Subcutaneous abdominal adipose tissue (tissue), 5 donors: ENCODE results near the gene GLO1.

Source experiments
- H3K27ac ChIP-seq: one replicate; pipeline ENCODE4 v1.7.0; 2013; ENCODE audit warnings: low read depth, mild to moderate bottlenecking, inconsistent platforms, low read length, moderate library complexity
- H3K27me3 ChIP-seq, 5 donors: one replicate each; pipeline ENCODE4 v1.7.0; 2013; ENCODE audit warnings: low read length in 5 of 5, inconsistent platforms in 1 of 5; ENCODE audit not compliant: control insufficient read depth in 5 of 5, insufficient read depth in 4 of 5
- H3K36me3 ChIP-seq, 5 donors: one replicate each; pipeline ENCODE4 v1.7.0; 2013; ENCODE audit warnings: low read length in 5 of 5; ENCODE audit not compliant: control insufficient read depth in 5 of 5, insufficient read depth in 5 of 5
- H3K4me1 ChIP-seq, 5 donors: one replicate each; pipeline ENCODE4 v1.7.0; 2013; ENCODE audit warnings: low read length in 5 of 5, mild to moderate bottlenecking in 3 of 5, moderate library complexity in 1 of 5; ENCODE audit not compliant: control insufficient read depth in 5 of 5, insufficient read depth in 5 of 5
- H3K4me3 ChIP-seq, 5 donors: one replicate each; pipeline ENCODE4 v1.7.0; 2013; ENCODE audit warnings: low read length in 5 of 5, low read depth in 1 of 5
- H3K9ac ChIP-seq, 5 donors: one replicate each; pipeline ENCODE4 v1.7.0; 2013; ENCODE audit warnings: low read length in 5 of 5, mild to moderate bottlenecking in 4 of 5, moderate library complexity in 3 of 5
- H3K9me3 ChIP-seq, 5 donors: one replicate each; pipeline ENCODE4 v1.7.0; 2013; ENCODE audit warnings: low read length in 5 of 5; ENCODE audit not compliant: control insufficient read depth in 5 of 5
- donor health status: healthy.
- donor health status: healthy.
- donor health status: healthy.
- donor health status: healthy.
- donor health status: healthy.

Gene GLO1

GRCh38 chr6:38688579-38689087, 14.3 kb downstream of the GLO1 start:
- Histone ChIP-seq H3K4me3 (no peak overlapping the region), H3K36me3 (peaks cover 0 to 9% (median 4%) of the 10 kb centered on the region in 5 donors), H3K9ac (no peak overlapping the region), H3K4me1 (peaks cover 2 to 8% (median 7%) of the 10 kb centered on the region in 5 donors), H3K27me3 (no peaks in the 10 kb centered on the region), H3K9me3 (no peaks in the 10 kb centered on the region), H3K27ac (no peak overlapping the region)

DNA sequence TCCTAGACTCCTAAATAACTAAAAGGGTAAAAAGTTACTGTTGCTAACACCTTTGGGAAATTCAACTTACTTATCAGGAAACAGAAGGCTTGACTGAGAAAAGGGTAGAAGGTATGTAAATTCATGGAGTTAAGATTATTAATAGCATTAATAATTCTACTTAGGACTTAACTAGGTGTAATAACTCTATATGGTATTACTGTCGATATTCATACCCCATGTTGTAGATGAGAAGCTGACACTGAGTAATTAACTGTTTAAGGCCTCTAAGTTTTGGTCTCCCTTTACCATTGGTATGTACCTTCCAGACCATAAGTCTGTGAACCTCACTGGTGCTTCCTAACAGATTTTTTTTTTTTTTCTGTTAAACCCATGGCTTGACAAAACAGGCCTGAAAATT, 15.4 kb downstream of the GLO1 start:
- Histone ChIP-seq H3K4me3 (no peak overlapping the region), H3K9ac (no peak overlapping the region), H3K27ac (no peak overlapping the region), H3K9me3 (no peaks in the 10 kb centered on the region), H3K27me3 (no peaks in the 10 kb centered on the region), H3K4me1 (peaks cover 2 to 8% (median 7%) of the 10 kb centered on the region in 5 donors), H3K36me3 (peaks cover 3 to 13% (median 11%) of the 10 kb centered on the region in 5 donors)

- peaks cover 3 to 16% (median 12%) of the 10 kb centered on the region in 5 donors for H3K36me3 ChIP-seq
- H3K27me3 ChIP-seq = no peaks in the 10 kb centered on the region
- H3K9me3 ChIP-seq = no peaks in the 10 kb centered on the region
- no peak overlapping the region for H3K27ac ChIP-seq
- H3K9ac ChIP-seq = no peak overlapping the region
- H3K4me1 ChIP-seq = peaks cover 2 to 8% (median 7%) of the 10 kb centered on the region in 5 donors
- H3K4me3 ChIP-seq = no peak overlapping the region
Observed at GRCh38 chr6:38687043-38687353, 15.9 kb downstream of the GLO1 start.

DNA sequence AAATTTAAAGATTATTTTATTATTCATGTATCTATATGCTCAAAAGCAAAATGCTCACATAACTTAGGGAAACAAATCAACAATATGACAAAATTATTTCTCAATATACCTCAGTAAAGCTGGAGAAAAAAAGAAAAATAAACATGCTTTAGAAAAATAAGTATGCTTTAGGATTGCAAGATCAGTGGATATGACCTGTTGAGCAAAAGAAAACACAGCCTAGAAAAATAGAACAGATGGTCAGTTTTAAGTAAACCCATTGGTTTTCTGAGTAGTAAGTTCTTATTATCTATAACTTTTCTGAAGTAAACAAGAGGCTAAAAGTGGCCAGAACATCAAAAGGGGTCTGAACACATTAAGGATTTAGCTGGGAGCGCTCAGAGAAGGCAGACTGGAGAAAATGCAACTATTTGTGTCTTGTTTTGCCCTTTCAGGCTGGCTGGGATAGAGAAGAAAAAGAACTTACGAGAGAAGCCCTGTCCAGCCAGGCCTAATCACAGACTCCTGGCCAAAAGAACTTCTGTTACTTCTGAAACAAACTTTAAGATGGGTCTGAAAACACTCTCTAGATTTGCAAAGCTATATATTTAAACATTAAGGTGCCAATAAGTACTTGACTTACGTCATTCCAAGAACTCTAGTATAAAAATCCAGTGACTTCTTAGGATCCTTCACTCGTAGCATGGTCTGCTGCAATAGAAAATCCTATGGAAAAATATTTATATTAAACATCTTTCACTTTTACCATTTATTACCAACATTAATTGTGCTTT, 16.5 kb downstream of the GLO1 start:
- H3K36me3 ChIP-seq = peaks cover 8 to 20% (median 17%) of the 10 kb centered on the region in 5 donors
- no peaks in the 10 kb centered on the region for H3K9me3 ChIP-seq
- H3K27me3 ChIP-seq = no peaks in the 10 kb centered on the region
- no peak overlapping the region for H3K9ac ChIP-seq
- no peak overlapping the region for H3K4me3 ChIP-seq
- no peak overlapping the region for H3K27ac ChIP-seq
- H3K4me1 ChIP-seq = peaks cover 2 to 8% (median 7%) of the 10 kb centered on the region in 5 donors

GRCh38 chr6:38684904-38685303, 18.0 kb downstream of the GLO1 start:
- Histone ChIP-seq H3K9me3 (no peaks in the 10 kb centered on the region), H3K36me3 (peaks cover 16 to 22% (median 20%) of the 10 kb centered on the region in 5 donors), H3K9ac (no peak overlapping the region), H3K27me3 (no peaks in the 10 kb centered on the region), H3K4me3 (no peak overlapping the region), H3K4me1 (peaks cover 2 to 8% (median 7%) of the 10 kb centered on the region in 5 donors), H3K27ac (no peak overlapping the region)

DNA sequence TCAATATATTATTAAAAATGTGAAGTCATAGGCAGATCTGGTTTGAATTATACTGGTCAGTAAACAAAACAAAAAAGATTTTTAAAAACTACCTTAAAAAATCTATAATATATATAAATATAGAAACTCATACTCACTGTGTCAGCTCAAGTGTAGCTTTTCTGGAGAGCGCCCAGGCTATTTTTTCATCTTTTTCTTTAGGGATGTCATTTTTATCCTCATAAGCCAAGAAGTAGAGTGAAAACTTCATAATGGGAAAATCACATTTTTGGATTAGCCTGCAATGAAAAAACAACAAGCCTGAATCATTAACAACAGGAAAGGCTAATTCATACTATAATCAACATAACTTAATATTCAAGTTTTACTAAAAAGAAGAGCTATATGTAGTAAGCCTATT, 18.7 kb downstream of the GLO1 start:
- H3K27me3 ChIP-seq = no peaks in the 10 kb centered on the region
- peaks cover 2 to 8% (median 7%) of the 10 kb centered on the region in 5 donors for H3K4me1 ChIP-seq
- H3K36me3 ChIP-seq = peaks cover 18 to 22% (median 20%) of the 10 kb centered on the region in 5 donors
- no peak overlapping the region for H3K9ac ChIP-seq
- no peaks in the 10 kb centered on the region for H3K9me3 ChIP-seq
- H3K4me3 ChIP-seq = no peak overlapping the region
- H3K27ac ChIP-seq = no peak overlapping the region

DNA sequence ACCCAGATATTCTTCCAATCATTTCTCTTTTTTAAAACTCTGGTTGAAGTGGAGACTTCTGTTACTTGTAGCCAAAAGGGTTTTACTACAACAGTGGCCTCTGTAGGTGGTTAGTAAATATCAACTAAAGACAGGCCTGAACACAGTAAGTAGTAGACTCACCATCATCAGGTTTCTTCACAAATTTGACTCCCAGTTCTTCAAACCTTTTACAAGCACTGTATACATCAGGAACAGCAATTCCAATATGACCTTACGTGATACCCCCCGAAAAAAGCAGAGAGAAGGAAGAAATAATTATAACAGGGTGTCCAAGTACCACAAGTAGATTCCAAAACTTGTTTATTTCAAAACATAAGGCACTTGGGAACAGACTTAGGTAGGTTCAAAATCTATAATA, 21.1 kb downstream of the GLO1 start:
- H3K36me3 ChIP-seq = peaks cover 23 to 34% (median 31%) of the 10 kb centered on the region in 5 donors
- H3K9ac ChIP-seq = no peak overlapping the region
- no peaks in the 10 kb centered on the region for H3K27me3 ChIP-seq

GRCh38 chr6:38679668-38680067, 23.3 kb downstream of the GLO1 start:
- Histone ChIP-seq H3K27ac (no peak overlapping the region), H3K36me3 (peaks cover 34 to 50% (median 43%) of the 10 kb centered on the region in 5 donors), H3K27me3 (no peaks in the 10 kb centered on the region), H3K4me1 (no peaks in the 10 kb centered on the region), H3K4me3 (no peak overlapping the region), H3K9ac (no peak overlapping the region), H3K9me3 (no peaks in the 10 kb centered on the region)

More for the DNA sequence above, 21.1 kb downstream of the GLO1 start:
- Histone ChIP-seq H3K27ac (no peak overlapping the region), H3K4me3 (no peak overlapping the region), H3K9me3 (no peaks in the 10 kb centered on the region), H3K4me1 (peaks cover 0 to 3% (median 0%) of the 10 kb centered on the region in 5 donors)

- Histone ChIP-seq H3K4me3 (no peak overlapping the region), H3K27ac (no peak overlapping the region), H3K36me3 (peaks cover 32 to 49% (median 45%) of the 10 kb centered on the region in 5 donors), H3K27me3 (no peaks in the 10 kb centered on the region), H3K9me3 (no peaks in the 10 kb centered on the region), H3K9ac (no peak overlapping the region), H3K4me1 (peaks cover 0 to 4% (median 0%) of the 10 kb centered on the region in 5 donors)
Observed at GRCh38 chr6:38678178-38678760, 24.7 kb downstream of the GLO1 start.

GRCh38 chr6:38676974-38677544, 25.9 kb downstream of the GLO1 start:
- peaks cover 25 to 43% (median 38%) of the 10 kb centered on the region in 5 donors for H3K36me3 ChIP-seq
- no peak overlapping the region for H3K4me3 ChIP-seq
- H3K27me3 ChIP-seq = no peaks in the 10 kb centered on the region
- H3K9ac ChIP-seq = no peak overlapping the region
- peaks cover 0 to 4% (median 0%) of the 10 kb centered on the region in 5 donors for H3K4me1 ChIP-seq
- H3K9me3 ChIP-seq = no peaks in the 10 kb centered on the region
- no peak overlapping the region for H3K27ac ChIP-seq
